AG04450 (cell line): Measurements from ENCODE around the gene APBB3. TPM values are rescaled to one million over a fixed set of nuclear protein-coding genes. Genes with fewer than 3 reads are reported as not detected.
"Not testable (repeated sequence)": the region's sequence is repeated elsewhere in the genome, so short reads cannot be mapped to it uniquely, and the experiment has no call there.

Experiments
- CTCF ChIA-PET: fragments of 300-600, 350-600 bp; formaldehyde crosslinking; extraction: SDS; loops from one replicate; lab custom pipeline; 2022; ENCODE audit warnings: antibody characterized with exemption, inconsistent platforms; lab: Charles Lee
- POLR2A ChIA-PET: fragments of 350-600 bp; formaldehyde crosslinking; extraction: SDS; loops from one replicate; lab custom pipeline; 2021; ENCODE audit warnings: antibody characterized with exemption, inconsistent platforms; lab: Yijun Ruan, JAX
- DNase-seq: peaks from one replicate; pipeline ENCODE4 v3.0.0-alpha.2; 2011; ENCODE audit warnings: low read depth, low spot score
- H3K27ac ChIP-seq: one replicate; pipeline ENCODE4 v1.5.1; 2012; ENCODE audit warnings: low read depth, low read length, control low read depth
- H3K27me3 ChIP-seq: one replicate; pipeline ENCODE4 v1.6.0; 2012; ENCODE audit warnings: low read length; ENCODE audit not compliant: control insufficient read depth, insufficient read depth
- H3K4me3 ChIP-seq: 2 replicates; pipeline ENCODE4 v1.5.1; 2011; ENCODE audit warnings: mild to moderate bottlenecking, low read depth, low read length, control low read depth
- H3K9me3 ChIP-seq: 2 replicates; pipeline ENCODE4 v1.5.1; 2012; ENCODE audit warnings: low read length; ENCODE audit not compliant: control insufficient read depth, insufficient read depth
- polyA plus RNA-seq: library from polyadenylated mRNA; depleted of rRNA; stranded (reverse); fragments of >200 nt; gene quantifications from 2 replicates; pipeline ENCODE4 v1.2.3, GENCODE V29; 2011
- TF ChIP-seq, protein P1 (sequence below): IDR thresholded peaks from 2 replicates; pipeline ENCODE4 v1.5.1; 2011; ENCODE audit warnings: low read depth, low read length, control low read depth, inconsistent platforms

APBB3 gene
- polyA plus RNA-seq, 1 experiment, result 13.6 TPM

DNA sequence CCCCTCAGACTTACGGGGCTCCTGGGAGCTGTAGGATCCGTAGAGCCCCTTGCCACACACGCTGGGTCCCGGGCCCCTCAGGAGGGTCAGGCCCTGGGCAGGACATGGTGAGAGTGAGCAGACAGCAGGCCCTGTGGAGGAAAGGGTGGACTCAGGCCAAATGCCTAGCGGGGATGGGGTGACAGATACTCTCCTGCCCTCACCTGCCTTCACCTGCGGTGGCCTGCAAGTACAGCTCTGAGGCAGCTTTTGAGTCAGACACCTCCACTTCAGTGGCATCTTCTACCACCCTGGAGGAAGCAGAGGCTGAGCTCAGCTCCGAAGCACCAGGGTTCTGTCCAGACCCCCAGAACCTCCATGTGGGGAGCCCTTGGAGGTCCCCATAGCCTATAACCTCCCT, 26.5 kb upstream of the APBB3 start:
- Histone ChIP-seq H3K27ac (no peak overlapping the region), H3K27me3 (peaks cover 3% of the 10 kb centered on the region), H3K4me3 (no peak overlapping the region), H3K9me3 (no peaks in the 10 kb centered on the region; the same call in 1 of the 2 replicates)
- no peak for DNase-seq
- ChIA-PET CTCF (no interaction called here), POLR2A (no interaction called here)
- TF ChIP-seq, protein P1, sequence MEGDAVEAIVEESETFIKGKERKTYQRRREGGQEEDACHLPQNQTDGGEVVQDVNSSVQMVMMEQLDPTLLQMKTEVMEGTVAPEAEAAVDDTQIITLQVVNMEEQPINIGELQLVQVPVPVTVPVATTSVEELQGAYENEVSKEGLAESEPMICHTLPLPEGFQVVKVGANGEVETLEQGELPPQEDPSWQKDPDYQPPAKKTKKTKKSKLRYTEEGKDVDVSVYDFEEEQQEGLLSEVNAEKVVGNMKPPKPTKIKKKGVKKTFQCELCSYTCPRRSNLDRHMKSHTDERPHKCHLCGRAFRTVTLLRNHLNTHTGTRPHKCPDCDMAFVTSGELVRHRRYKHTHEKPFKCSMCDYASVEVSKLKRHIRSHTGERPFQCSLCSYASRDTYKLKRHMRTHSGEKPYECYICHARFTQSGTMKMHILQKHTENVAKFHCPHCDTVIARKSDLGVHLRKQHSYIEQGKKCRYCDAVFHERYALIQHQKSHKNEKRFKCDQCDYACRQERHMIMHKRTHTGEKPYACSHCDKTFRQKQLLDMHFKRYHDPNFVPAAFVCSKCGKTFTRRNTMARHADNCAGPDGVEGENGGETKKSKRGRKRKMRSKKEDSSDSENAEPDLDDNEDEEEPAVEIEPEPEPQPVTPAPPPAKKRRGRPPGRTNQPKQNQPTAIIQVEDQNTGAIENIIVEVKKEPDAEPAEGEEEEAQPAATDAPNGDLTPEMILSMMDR, result no peak

DNA sequence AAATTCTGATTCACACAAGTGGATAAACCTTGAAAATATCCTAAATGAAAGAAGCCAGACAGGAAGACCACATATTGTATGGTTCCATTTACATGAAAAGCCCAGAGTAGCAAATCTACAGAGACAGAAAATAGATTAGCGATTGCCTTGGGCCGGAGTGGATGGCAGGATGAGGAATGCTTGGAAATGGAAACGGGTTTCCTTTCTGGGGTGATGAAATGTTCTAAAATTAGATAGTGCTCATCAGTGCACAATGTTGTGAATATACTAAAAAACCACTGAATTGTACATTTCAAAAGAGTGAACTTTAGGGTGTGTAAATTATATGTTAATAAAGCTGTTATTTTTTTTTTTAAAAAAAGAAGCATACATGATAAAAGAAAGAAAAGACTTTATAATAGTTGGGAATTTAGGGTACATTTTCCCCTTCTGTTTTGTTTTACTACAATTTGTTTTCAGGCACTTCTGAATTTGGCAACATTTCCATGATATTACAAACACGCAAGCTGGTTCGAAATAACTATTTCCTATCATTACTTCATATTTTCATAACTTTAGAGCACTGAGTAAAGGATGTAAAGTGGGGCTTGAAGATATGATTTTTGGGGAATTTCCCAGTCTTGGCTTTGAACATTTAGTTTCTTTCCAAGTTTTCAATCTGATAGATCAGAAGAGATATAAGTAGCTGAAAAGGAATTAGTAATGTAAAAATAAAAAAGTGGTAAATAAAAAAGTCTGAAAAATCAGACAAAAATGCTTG, 24.1 kb upstream of the APBB3 start:
- CTCF ChIA-PET, result interaction anchor here (0.9 to 1.0 kb wide), 2 partner anchors 23 to 40 kb away, joined by 3 to 4 read pairs; no protein-coding TSS in a partner anchor
- no peak for DNase-seq
- Histone ChIP-seq H3K9me3 (no peaks in the 10 kb centered on the region; the same call in 1 of the 2 replicates), H3K27ac (no peak overlapping the region), H3K27me3 (no peaks in the 10 kb centered on the region), H3K4me3 (no peak overlapping the region)
- POLR2A ChIA-PET, result interaction anchor here (0.8 kb wide), 1 partner anchor 24 kb away, joined by 3 read pairs; the partner anchor contains the start of gene APBB3
- TF ChIP-seq, protein P1, result no peak

DNA sequence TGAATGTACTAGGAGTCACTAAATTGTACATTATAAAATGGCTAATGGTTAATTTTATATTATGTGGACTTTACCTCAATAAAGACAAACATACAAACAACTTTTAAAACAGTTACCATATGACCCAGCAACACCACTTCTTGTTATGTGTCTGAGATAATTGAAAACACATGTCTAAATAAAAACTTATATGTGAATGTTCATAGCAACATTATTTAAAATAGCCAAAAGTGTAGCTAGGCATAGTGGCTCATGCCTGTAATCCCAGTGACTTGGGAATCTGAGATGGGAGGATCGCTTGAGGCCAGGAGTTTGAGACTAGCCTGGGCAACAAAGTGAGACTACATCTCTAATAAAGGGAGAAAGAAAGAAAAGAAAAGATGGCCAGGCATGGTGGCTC, 23.1 kb upstream of the APBB3 start:
- POLR2A ChIA-PET, result no interaction called here
- no peak for DNase-seq
- H3K4me3 ChIP-seq, result no peak overlapping the region
- no peaks in the 10 kb centered on the region for H3K27me3 ChIP-seq
- H3K9me3 ChIP-seq, result no peaks in the 10 kb centered on the region
- no peak overlapping the region for H3K27ac ChIP-seq
- CTCF ChIA-PET, result interaction anchor here (0.9 kb wide), 1 partner anchor 22 kb away, joined by 3 read pairs; no protein-coding TSS in a partner anchor
- TF ChIP-seq, protein P1, result no peak

DNA sequence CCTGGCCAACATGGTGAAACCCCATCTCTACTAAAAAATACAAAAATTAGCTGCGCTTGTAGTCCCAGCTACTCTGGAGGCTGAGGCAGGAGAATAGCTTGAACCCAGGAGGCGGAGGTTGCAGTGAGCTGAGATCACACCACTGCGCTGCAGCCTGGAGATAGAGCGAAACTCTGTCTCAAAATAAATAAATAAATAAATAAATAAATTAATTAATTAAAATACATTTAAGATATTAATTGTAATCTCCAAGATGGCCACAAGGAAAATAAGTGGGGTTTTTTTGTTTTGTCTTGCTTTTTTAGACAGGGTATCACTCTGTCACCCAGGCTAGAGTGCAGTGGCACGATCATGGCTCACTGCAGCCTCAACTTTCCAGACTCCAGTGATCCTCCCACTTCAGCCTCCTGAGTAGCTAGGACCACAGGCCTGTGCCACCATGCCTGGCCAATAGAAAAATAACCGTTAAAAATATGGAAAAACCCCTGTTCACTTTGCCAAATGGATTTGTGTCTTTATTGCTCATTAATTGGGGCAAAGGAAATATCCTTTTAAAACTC, 14.9 kb upstream of the APBB3 start:
- H3K27me3 ChIP-seq, POLR2A ChIA-PET, DNase-seq, CTCF ChIA-PET, H3K27ac ChIP-seq, H3K4me3 ChIP-seq, H3K9me3 ChIP-seq: not testable (repeated sequence)

DNA sequence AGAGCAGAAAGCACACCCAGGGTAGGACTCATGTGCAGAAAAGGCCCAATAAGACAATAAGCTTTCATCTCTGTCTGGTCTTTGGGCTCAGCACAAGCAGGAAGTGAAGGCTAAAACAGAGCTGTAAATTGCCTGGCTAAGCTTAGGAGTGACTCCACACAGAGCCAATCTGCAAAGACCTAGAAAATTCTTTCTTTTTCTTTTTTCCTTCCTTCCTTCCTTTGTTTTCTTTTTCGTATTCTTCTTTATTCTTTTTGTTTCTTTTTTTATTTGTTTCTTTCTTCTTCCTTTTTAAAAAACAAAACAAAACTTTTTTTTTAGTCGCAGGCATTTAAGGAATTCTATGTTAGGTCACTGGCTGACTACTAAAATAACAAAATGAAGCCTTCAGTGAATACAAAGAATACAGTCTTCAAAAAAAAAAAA, 12.4 kb upstream of the APBB3 start:
- no peaks in the 10 kb centered on the region for H3K9me3 ChIP-seq
- no peak overlapping the region for H3K4me3 ChIP-seq
- CTCF ChIA-PET, result interaction anchor here (0.6 to 1.5 kb wide), 4 partner anchors 10 to 71 kb away, joined by 3 to 4 read pairs (median 3); partner anchors contain the start of genes IK and NDUFA2
- DNase-seq, result no peak
- TF ChIP-seq, protein P1, result no peak
- POLR2A ChIA-PET, result interaction anchor here (0.9 kb wide), 1 partner anchor 13 kb away, joined by 5 read pairs; the partner anchor contains the start of gene APBB3
- H3K27ac ChIP-seq, result no peak overlapping the region
- no peaks in the 10 kb centered on the region for H3K27me3 ChIP-seq
